22Rv1 (cell line): ENCODE results near the gene NTPCR.

Source experiments
- CTCF ChIP-seq: fragments of 450-650 bp; IDR thresholded peaks from 2 replicates; pipeline ENCODE4 v1.5.1; 2017; ENCODE audit warnings: mild to moderate bottlenecking
- ZFX ChIP-seq: fragments of 450-650 bp; IDR thresholded peaks from 2 replicates; pipeline ENCODE4 v1.6.1; 2017; ENCODE audit warnings: antibody characterized with exemption, borderline replicate concordance

GRCh38 chr1:232938926-232939325, 11.5 kb upstream of the NTPCR start:
- TF ChIP-seq CTCF (no peak), ZFX (no peak)
